ENCODE results near the gene COL27A1. TPM values are rescaled to one million over a fixed set of nuclear protein-coding genes. Genes with fewer than 3 reads are reported as not detected.

COL27A1 gene
- total RNA-seq, 1 experiment from 2014 or later: 12.0 TPM

- H3K27me3 ChIP-seq (ENCODE audit: insufficient read depth, low read length): no peaks in the 10 kb centered on the region
- H3K9ac ChIP-seq (ENCODE audit: low read length): no peak overlapping the region
- H3K27ac ChIP-seq (ENCODE audit: low read depth, low read length): peak overlapping the region; percentile 91; the same call in 1 of the 2 replicates
- H3K4me3 ChIP-seq (replicated peaks in 1 of 2; ENCODE audit: low read depth in 1 of 2, low read length in 2 of 2): no peak overlapping the region
- no peaks in the 10 kb centered on the region for H4K20me1 ChIP-seq (ENCODE audit: insufficient read depth)
- no peaks in the 10 kb centered on the region for H3K9me3 ChIP-seq (ENCODE audit: control insufficient read depth in 1 of 2, insufficient read depth in 1 of 2, low read depth in 1 of 2, low read length in 2 of 2)
- POLR2A ChIA-PET: no interaction called here
- intact Hi-C loops (cut with micrococcal nuclease): loop anchor here (5.0 kb wide), 1 partner anchor 172 kb away; no protein-coding TSS in a partner anchor
- H3K4me2 ChIP-seq (ENCODE audit: low read length): peak overlapping the region; percentile 65; the same call in 1 of the 2 replicates
- no peaks in the 10 kb centered on the region for H3K36me3 ChIP-seq (ENCODE audit: control insufficient read depth in 1 of 2, insufficient read depth in 2 of 2, low read length in 2 of 2)
- no peaks in the 10 kb centered on the region for H3K9me2 ChIP-seq (ENCODE audit: insufficient read depth)
- CTCF ChIA-PET: interaction anchor here (1.5 kb wide), 3 partner anchors 11 to 197 kb away, joined by 4 to 8 read pairs (median 4); no protein-coding TSS in a partner anchor
- BruUV-seq (replicated peaks): no TSS peak
- RAD21 ChIA-PET (ENCODE audit: low non-redundant PET in 1 of 2, low total read pairs in 2 of 2, uncharacterized antibody in 2 of 2, unreplicated experiment in 2 of 2): interaction anchor here in 1 of 2 experiments (1.4 kb wide), 1 partner anchor 11 kb away, joined by 3 read pairs; no protein-coding TSS in a partner anchor
- no peak overlapping the region for H2AFZ ChIP-seq (ENCODE audit: low read depth, low read length, poor library complexity, severe bottlenecking)
- ATAC-seq (no peak), DNase-seq (ENCODE audit: low read depth, low spot score) (no peak)
- TF ChIP-seq POLR2AphosphoS5 (IDR thresholded peaks at IDR 0.05; ENCODE audit: low read depth, low read length): no peak
- TF ChIP-seq YY1 (IDR thresholded peaks at IDR 0.05; ENCODE audit: extremely low read depth, insufficient replicate concordance, low read depth, low read length): no peak
- no peak for TF ChIP-seq ZFX (IDR thresholded peaks at IDR 0.05)
- no peak for TF ChIP-seq ZNF274 (IDR thresholded peaks at IDR 0.05; ENCODE audit: low read depth, low read length)
- no peak for TF ChIP-seq ATF3 (IDR thresholded peaks at IDR 0.05)
- no peak for TF ChIP-seq CBX3 (IDR thresholded peaks at IDR 0.05; ENCODE audit: low read depth)
- no peak for TF ChIP-seq EGR1 (IDR thresholded peaks at IDR 0.05; ENCODE audit: low read depth)
- TF ChIP-seq TCF7L2 (IDR thresholded peaks at IDR 0.05; ENCODE audit: borderline replicate concordance, extremely low read depth, insufficient read depth, insufficient read length): no peak
- TF ChIP-seq ELF1 (IDR thresholded peaks at IDR 0.05; ENCODE audit: borderline replicate concordance, low read depth): no peak
- peaks cover 24 to 37% of the 10 kb centered on the region in 2 experiments for H3K4me1 ChIP-seq (ENCODE audit: control insufficient read depth in 1 of 2, insufficient read depth in 2 of 2, low read length in 2 of 2)
- no peaks in the 10 kb centered on the region for H3K79me2 ChIP-seq (ENCODE audit: insufficient read depth, low read length)
Observed at GRCh38 chr9:114279693-114280092, 124.4 kb downstream of the COL27A1 start.

Measured in HCT116 (cell line).